Effector CD8-positive, alpha-beta T cell (primary cell): ENCODE data around the gene WDSUB1.

Experiments
- DNase-seq: peaks from one replicate; lab custom pipeline; 2025; lab: John Stamatoyannopoulos, UW
- total RNA-seq, 4 experiments: gene quantifications; one replicate each; lab custom pipeline; 2026; lab: John Stamatoyannopoulos, UW

Gene WDSUB1, protein sequence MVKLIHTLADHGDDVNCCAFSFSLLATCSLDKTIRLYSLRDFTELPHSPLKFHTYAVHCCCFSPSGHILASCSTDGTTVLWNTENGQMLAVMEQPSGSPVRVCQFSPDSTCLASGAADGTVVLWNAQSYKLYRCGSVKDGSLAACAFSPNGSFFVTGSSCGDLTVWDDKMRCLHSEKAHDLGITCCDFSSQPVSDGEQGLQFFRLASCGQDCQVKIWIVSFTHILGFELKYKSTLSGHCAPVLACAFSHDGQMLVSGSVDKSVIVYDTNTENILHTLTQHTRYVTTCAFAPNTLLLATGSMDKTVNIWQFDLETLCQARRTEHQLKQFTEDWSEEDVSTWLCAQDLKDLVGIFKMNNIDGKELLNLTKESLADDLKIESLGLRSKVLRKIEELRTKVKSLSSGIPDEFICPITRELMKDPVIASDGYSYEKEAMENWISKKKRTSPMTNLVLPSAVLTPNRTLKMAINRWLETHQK
- 12.1 to 19.6 (median 13.4) reads per million in 4 experiments for total RNA-seq

DNA sequence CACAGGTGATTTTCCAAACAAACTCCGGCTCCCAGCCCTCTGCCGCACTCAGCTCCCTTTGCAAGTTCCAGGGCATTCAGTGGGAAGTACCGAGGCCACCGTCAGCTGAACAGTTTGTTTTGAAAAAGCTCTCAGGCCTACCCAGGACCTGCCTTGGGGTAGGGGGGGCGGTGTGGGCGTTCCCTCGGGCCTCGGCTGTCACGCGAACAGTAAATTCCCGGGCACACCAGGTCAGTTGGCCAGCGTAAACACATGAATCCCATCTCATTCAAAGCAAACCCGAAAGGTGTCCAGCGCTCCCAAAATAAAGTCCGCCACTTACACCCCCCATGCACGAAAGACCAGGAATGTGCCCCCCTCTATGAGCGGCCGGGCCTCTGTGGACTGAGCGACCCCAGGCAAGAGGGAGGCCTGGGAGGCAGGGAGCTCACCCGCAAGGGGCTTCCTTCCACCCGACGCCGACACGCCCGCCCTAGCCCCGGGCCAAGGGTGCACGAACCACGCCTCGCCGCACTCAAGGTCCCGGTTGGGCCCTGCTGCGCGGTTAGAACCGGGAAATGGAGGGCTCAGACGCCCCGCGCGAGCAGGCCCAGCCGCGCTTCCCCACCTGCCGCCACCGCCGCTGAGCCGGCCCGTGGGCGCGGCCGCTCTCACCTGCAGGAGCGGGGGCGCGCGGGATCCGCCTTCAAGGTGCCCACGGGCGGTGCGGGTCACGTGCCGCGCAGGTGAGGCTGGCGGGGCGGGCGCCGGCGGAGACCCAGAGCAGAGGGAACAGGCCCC lies at the start of gene WDSUB1:
TSS of gene WDSUB1 (minus strand) at position 775 of the 780 bp plus-strand sequence. CDS start 3,634 bp downstream, outside the sequence.
- no peak for DNase-seq

DNA sequence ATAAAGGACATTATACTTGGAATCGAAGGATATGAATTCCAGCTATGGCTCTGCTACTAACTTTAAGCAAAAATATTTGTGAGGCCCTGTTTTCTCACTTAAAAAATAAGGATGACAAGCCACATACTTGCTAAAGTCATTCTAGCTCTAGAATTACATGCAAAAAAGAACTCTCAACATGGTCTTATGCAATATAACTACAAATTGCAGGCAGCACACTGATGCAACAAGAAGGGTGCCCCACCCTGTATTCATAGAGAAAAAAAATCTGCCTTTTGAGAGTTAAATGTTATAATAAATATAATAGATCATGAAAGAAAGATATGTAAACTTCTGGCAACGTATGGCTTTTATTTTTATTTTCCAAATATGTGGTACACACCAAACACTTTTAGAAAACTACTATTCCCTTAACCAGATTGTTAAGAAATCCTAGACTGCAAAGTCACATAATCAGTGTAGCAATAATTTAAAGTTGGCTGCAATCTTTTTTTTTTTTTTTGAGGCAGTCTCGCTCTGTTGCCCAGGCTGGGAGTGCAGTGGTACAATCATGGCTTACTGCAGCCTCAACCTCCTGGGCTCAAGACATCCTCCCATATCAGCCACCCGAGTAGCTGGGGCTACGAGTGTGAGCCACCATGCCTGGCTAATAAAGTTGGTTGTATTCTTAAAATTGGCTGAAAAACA lies 40.2 kb upstream of the WDSUB1 start:
- no peak for DNase-seq

DNA sequence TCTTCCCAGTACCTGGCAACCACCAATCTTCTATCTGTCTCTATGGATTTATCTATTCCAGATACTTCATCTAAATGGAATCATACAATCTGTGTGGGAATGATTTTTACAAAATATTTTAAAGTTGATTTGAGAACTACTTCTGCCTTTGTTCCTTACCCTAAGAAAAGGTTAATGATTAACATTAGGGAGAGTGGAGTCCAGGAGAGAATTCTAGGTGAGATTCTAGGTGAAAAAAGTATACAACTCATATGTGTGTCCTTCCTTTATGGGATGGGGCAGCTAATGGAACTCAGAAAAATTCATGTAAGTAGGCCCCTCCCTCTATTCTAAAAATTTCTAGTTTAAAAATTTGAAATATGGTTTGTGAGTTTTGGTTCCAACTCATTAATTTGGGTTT lies 35.9 kb upstream of the WDSUB1 start:
- DNase-seq = no peak

DNA sequence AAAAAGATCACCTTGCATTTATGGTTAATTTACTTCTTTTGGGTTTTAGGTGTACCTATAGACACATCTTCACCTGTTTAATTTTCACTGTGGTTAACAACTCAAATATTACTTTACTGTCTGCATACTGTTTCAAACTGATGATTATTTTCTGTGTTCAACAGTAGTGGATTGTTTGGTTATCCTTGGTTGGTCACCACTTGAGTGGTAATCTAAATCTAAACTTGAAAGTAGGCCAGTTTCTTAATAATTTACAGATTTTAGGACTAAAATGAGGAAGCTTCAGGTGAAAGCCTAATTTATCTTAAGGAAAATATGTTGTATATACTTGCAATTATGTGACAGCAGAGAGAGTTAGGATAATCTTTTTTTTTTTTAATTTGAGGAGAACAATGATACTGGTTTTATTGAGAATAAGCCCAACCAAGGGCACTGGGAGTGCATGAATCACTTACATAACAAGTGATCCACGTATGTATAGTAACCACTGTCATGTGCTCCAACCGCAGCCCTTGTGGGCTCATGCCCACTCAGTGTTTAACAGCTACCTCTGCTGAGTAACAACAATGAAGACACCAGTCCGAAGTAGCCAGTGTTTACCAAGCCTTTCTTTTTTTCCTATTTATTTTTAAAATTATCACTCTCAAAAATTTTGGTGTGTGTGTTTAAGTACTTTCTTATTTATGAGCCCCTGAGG lies 31.0 kb upstream of the WDSUB1 start:
- DNase-seq = no peak

DNA sequence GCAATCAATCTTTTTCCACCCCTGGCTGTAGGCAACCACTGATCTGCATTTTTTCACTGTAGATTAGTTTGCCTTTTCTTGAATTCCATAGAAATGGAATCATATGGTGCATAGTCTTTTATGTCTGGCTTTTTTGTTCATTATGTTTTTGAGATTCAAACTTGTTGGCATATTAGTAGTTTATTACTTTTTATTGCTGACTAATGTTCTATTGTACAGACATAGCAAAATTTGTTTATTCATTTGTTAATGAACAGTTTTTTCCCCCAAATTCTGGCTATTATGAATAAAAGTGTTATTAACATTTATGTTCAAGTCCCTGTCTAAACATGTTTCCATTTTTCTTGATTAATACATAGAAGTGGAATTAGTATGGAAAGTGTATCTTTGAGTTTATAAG lies 21.4 kb upstream of the WDSUB1 start:
- no peak for DNase-seq

DNA sequence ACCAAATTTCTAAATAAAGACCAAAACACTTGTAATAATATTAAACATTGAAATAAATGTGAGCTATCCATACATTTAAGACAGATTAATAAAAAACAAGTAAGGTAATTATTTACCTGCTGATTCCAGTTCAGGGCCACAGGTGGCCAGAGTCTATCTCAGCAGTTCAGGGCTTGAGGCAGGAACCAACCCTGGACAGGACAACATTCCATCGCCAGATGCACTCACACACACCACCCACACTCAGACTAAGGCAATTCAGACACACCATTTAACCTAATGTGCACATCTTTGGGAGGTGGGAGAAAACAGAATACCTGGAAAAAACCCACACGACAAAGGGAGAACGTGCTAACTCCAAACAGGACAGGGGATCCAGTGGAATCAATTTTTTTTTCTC lies 14.1 kb upstream of the WDSUB1 start:
- DNase-seq = no peak

DNA sequence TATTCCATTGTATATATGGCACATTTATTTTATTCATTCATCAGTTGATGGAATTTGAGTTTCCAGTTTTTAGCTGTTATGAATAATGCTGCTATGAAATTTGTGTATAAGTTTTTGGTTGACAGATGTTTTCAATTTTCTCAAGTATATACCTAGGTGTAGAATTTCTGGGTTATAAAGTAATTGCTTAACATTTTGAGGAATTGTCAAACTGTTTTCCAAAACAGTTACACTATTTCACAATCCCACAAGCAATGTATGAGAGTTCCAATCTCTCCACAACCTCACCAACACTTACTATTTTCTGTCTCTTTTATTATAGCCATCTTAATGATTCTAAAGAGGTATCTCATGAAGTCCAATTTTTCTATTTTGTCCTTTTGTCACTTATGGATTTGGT lies 12.5 kb upstream of the WDSUB1 start:
- DNase-seq = no peak

DNA sequence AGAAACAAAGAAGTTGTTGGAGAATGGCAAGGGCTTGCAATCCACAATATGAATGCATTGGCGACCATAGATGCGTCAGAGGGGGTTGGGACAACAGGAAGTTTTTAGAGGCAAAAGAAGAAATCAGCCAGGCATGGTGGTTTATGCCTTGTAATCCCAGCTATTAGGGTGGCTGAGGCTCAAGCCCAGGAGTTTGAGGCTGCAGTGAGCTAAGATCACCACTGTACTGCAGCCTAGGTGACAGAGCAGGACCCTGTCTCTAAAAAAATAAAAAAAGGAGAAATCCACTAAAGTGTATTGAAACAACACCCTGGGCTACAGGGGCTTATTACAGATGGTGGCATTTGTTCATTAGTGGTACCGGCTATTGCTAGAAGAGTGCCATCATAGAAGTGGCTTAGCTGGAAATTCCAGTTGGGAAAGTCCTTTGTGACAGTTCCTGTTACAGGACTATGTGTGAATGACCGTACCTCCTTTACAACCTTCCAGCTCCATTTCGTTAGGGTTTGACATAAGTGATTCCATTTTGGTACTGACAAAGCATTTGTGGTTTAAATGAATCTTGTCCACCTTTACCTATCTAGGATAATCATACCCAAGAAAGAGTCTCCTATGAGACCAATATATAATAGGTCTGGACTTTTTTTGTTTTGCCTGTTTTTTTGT lies 10.7 kb upstream of the WDSUB1 start:
- DNase-seq = no peak

DNA sequence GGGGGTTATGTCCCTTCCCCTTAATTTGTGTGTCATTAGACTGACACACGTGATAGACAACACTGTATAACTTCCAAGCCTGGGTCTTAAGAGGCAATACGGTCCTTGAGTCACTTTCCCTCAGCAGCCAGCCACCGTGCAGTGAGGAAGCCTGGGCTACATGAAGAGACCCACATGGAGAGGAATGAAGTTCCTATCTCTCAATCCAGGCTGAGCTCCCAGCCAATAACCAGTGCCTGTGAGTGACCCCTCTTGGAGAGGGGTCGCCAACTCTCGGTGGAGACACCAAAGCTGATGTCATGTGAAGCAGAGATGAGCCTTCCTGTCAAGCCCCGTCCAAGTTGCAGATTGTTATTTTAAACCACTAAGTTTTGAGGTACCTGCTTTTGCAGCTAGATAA lies 5.7 kb upstream of the WDSUB1 start:
- no peak for DNase-seq

DNA sequence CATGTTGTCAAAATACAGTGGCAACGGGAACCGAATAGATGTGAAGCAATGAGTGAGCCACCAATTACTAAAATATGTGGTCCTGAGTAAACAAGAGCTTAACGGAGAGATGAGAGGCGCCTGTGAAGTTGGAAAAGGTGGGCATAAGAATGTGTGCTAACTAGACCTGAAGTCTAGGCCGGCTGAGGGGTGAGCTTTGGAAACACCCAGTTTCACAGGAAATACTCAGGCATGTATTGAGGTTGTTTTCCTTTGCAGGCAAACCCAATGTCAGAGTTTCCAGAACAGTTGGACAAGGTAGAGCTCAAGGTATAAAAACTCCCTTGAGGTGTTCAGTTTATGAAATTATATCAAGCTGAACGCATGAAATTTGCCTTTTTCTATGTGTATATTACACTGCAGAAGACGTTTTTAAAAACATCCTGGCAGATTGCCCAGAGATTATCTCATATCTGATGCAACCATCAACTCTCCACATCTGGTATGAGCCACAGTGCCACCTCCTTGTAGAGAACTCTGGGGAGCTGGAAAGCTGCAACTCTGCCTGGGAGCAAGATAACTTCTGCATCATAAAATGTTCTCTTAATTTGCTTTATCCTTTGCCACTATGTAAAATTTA lies 3.9 kb upstream of the WDSUB1 start:
- no peak for DNase-seq

DNA sequence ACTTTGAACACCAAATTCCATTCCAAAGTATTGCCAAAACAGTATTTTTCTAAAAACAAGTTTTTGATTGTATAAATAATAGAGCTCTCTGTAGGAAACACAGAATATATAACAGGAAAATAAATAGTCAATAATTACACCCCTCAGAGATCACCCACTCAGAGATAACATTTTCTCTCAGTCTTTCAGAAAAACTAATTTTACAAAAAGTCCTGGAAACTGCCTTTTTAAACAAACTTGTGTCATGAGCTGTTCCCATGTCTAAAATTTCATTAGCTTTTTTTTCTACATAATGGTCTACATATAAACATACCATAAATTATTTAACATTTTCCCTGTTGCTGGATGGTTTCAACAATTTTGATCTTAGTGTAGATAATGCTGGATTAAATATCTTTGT lies 1.2 kb upstream of the WDSUB1 start:
- DNase-seq = no peak

DNA sequence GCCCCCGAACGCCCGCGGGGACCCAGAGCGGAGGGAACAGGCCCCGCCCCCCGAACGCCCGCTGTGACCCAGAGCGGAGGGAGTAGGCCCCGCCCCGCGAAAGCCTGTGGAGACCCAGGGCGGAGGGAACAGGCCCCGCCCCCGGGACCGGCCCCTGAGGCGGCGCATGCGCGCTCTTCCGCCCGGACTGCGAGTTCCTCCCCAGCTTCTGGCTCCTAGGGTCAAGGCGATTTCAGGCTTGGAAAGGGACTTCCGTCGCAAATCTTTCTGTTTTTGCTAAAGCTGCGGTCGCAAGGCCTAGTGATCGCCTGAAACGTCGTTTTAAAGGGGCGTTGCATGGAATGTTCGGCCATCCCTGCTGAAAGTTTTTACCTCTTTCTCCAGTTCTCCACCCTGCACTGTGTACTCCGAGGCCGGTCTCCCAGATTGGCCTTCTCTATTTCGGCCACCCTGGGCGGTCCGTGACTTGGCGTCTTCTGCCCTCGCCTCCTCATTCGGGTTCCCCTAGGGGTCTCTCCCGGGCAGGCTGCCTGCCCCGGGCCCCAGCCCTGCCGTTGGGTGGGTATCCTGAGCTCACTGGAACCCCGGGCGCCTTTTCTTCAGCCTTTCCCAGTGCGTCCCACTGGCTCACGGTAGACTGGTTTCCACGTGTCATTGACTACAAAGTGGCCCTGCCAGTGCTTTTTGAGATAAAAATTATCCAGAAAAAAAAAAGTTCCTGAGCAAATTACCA lies 372 bp upstream of the WDSUB1 start:
- DNase-seq = peak; percentile 98

DNA sequence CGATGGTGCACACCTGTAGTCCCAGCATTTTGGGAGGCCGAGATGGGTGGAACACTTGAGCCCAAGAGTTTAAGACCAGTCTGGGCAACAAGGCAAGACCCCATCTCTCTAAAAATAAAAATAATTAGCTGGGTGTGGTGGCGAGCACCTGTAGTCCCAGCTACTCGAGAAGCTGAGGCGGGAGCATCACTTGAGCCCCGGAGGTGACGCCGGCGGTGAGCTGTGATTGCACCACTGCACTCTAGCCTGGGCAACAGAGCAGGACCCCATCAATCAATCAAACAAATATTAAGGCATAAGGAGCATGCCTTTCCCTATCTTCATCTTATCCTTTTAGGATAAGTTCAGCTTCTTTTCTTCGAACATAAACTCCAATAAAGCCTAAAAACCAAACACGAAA lies 1.1 kb downstream of the WDSUB1 start:
- DNase-seq = no peak

DNA sequence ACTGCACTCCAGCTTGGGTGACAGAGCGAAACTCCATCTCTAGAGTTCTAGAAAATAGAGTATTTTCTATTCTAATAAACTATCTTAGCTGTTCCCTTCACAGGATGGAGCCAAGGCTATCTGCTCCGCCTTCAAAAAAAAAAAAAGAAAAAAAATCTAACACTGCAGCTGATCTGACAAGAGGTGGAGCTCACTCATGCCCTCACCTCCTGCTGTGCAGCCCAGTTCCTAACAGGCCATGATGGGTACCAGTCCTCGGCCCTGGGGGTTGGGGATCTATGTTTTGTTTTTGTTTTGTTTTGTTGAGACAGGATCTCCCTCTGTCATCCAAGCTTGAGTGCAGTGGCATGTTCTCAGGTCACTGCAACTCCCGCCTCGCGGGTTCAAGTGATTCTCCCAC lies 3.0 kb downstream of the WDSUB1 start:
- no peak for DNase-seq

DNA sequence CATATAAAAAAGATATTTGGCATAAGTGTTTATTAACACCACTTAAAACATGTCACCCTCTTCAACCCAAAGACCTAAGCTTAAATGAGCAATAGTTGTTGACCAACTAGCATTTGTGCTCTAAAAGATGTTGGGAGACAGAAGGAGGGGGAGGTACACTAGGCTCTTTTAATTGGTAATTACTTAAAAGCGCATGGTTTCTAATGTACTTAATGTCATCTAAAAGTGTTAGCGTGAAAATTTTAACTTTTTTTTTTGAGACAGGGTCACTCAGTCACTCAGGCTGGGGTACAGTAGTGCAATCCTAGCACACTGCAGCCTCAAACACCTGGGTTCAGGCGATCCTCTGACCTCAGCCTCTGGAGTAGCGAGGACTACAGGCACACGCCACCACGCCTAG lies 5.5 kb downstream of the WDSUB1 start:
- DNase-seq = no peak

DNA sequence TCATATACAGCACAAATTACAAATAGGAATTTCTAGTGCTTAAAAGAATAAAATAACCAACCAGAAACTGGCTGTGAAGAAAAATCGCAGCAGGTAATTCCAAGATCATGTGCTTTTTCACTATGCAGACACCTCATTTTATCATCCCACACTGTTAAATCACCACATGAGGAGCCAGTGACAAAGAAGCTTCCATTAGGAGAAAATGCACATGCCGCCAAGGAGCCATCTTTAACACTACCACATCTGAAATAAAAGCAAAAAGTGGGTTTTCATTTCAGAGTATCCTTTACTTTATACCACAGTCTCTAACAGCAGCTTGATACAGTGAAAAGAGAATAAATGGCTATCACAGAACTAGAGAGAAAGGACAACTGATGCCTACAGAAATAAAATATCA lies 6.8 kb downstream of the WDSUB1 start:
- no peak for DNase-seq

DNA sequence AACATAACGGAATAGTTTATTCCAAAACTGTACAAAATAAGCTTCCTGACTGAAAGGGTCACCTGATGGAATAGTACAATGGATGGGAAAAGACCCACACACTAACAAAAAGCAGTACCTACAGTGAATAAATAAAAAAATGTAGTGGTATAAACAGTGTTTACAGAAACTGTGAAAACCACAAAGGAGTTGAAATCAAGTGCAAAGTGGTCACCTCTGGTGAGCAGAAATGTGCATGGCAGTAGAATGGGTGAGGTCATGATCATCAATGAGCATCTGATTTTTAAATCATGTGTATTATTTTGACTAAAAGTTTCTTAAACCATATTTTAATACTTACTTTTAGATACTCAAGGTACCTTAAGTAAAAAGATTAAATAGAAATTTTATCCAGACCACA lies 11.4 kb downstream of the WDSUB1 start:
- DNase-seq = no peak

DNA sequence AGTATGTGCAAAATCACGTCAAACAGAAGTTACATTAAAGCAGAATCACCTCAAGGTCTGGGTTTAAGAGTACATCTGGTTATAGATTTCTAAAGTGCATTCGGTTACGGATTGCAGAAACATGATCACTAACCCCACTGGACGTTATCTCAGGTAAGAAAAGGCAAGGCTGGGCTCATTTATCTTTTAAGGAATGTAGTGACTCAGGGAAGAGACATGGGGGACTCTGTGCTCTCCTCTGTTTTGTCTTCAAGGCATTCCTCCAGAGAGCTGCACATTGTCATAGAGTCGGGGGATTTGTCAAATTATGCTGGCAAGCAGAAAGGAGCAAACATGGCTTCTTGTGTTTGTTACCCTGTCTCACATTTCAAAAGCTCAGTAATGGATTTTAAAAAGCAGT lies 14.3 kb downstream of the WDSUB1 start:
- DNase-seq = no peak

DNA sequence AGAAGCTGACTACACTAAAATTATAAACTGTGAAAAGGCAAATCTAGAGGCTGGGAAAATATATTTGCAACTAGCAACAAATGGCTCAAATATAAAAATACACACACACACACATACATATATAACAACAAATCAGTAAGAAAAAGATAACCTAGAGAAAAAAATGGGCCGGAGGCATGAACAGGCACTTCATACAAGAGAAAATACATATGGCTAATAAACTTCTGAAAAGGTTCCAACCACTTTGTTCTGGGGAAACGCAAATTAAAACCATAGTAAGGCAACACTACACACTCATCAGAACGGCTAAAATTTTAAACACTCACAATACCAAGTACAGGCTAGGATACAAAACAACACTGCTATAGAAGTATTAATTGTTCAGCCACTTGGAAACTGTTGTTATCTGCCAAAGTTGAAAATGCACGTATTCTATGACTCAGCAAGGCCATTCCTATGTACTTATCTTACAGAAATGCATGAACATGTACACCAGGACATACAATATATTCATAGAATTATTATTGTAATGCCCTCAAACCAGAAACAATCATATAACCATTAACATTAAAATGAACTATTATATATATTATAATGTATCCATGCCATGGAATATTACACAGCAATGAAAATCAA lies 15.6 kb downstream of the WDSUB1 start:
- DNase-seq = no peak

DNA sequence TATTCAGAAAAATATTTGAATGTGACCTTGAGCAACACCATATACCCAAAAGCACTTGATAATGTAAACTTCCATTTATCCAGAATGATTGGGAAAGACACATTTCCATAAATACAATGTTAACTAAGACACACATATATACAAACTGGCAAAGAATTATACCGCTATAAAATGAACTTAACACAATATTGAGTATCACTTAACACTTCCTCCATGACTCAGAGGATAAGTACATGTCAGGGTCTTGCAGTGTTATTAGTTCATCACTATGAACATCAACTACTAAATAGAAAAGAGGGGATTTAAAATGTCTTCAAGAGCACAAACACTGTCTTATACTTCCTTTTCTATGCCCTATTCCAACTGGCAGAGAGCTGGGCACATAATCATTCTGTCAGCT lies 18.6 kb downstream of the WDSUB1 start:
- DNase-seq = no peak
